PC-3 (cell line): Measurements from ENCODE around the gene TNP1. TPM values are rescaled to one million over a fixed set of nuclear protein-coding genes. Genes with fewer than 3 reads are reported as not detected.

Source experiments
- ATAC-seq: fragments of 200-7000 bp; cut with Tn5 transposase; 2 replicates; pipeline ENCODE4 v1.9.1; 2020; ENCODE audit warnings: mild to moderate bottlenecking, moderate library complexity
- BruUV-seq: library from RNA; stranded (reverse); fragments of 400-500 nt; replicated peaks from 2 replicates; lab custom pipeline; 2021; lab: Mats Ljungman, UMichigan
- CTCF ChIA-PET: fragments of 300-600 bp; sonication (Branson Sonifier 250); formaldehyde crosslinking; loops from one replicate; lab custom pipeline; 2022; ENCODE audit warnings: antibody characterized with exemption; lab: Charles Lee
- POLR2A ChIA-PET: fragments of 300-600 bp; sonication (Branson Sonifier 250); formaldehyde crosslinking; loops from one replicate; lab custom pipeline; 2022; ENCODE audit warnings: antibody characterized with exemption; ENCODE audit not compliant: unreplicated experiment; lab: Charles Lee
- DNase-seq: peaks from one replicate; pipeline ENCODE4 v3.0.0-alpha.2; 2015
- H2AFZ ChIP-seq: fragments of 300-600 bp; sonication (generic); 2 replicates; pipeline ENCODE4 v1.6.0; 2016; ENCODE audit warnings: antibody characterized with exemption, low read length
- H3F3A ChIP-seq: fragments of 300-600 bp; sonication (generic); one replicate; pipeline ENCODE4 v1.6.0; 2017; ENCODE audit warnings: antibody characterized with exemption, low read length, control low read depth, mild to moderate bottlenecking; ENCODE audit not compliant: unreplicated experiment
- H3K27ac ChIP-seq: fragments of 300-600 bp; sonication (generic); 2 replicates; pipeline ENCODE4 v1.5.1; 2016; ENCODE audit warnings: mild to moderate bottlenecking, low read length
- H3K27me3 ChIP-seq: fragments of 300-600 bp; sonication (generic); 2 replicates; pipeline ENCODE4 v1.6.1; 2016; ENCODE audit warnings: low read length, mixed read lengths
- H3K36me3 ChIP-seq: fragments of 300-600 bp; sonication (generic); 2 replicates; pipeline ENCODE4 v1.6.1; 2016; ENCODE audit warnings: low read depth, mixed run types, low read length, mixed read lengths
- H3K4me1 ChIP-seq: fragments of 300-600 bp; sonication (generic); 2 replicates; pipeline ENCODE4 v1.5.1; 2016; ENCODE audit warnings: low read length; ENCODE audit not compliant: insufficient read depth
- H3K4me2 ChIP-seq: fragments of 300-600 bp; sonication (generic); 2 replicates; pipeline ENCODE4 v1.6.0; 2016; ENCODE audit warnings: low read length
- H3K4me3 ChIP-seq: fragments of 300-600 bp; sonication (generic); 2 replicates; pipeline ENCODE4 v1.5.1; 2016; ENCODE audit warnings: mild to moderate bottlenecking, low read length, mixed read lengths
- H3K79me2 ChIP-seq: fragments of 300-600 bp; sonication (generic); 2 replicates; pipeline ENCODE4 v1.6.1; 2017; ENCODE audit warnings: low read length, mixed read lengths
- H3K9ac ChIP-seq: fragments of 300-600 bp; sonication (generic); 2 replicates; pipeline ENCODE4 v1.6.0; 2016; ENCODE audit warnings: mild to moderate bottlenecking, low read length
- H3K9me2 ChIP-seq: fragments of 300-600 bp; sonication (generic); replicated peaks from 2 replicates; pipeline ENCODE4 v1.6.1; 2016; ENCODE audit warnings: mixed run types, low read length, mixed read lengths
- H3K9me3 ChIP-seq: fragments of 300-600 bp; sonication (generic); 2 replicates; pipeline ENCODE4 v1.6.1; 2016; ENCODE audit warnings: low read length, mixed read lengths
- H4K20me1 ChIP-seq: fragments of 300-600 bp; sonication (generic); 2 replicates; pipeline ENCODE4 v1.6.1; 2016; ENCODE audit warnings: low read length, mixed read lengths
- EZH2 ChIP-seq: fragments of 300-600 bp; sonication (generic); IDR thresholded peaks from one replicate; pipeline ENCODE4 v1.6.1; 2017; ENCODE audit warnings: antibody characterized with exemption, mild to moderate bottlenecking, low read length; ENCODE audit not compliant: unreplicated experiment
- EZH2phosphoT487 ChIP-seq: fragments of 300-600 bp; sonication (generic); IDR thresholded peaks from 2 replicates; pipeline ENCODE4 v1.6.1; 2018; ENCODE audit warnings: mild to moderate bottlenecking, antibody characterized with exemption, low read length, borderline replicate concordance
- intact Hi-C: fragments of 100-400 bp; cut with micrococcal nuclease; formaldehyde crosslinking; loops from 2 replicates; pipeline ENCODE4 v1.9.0; 2023
- total RNA-seq: library from RNA; depleted of rRNA; stranded (reverse); fragments of >200 nt; gene quantifications from 2 replicates; pipeline ENCODE4 v1.2.3, GENCODE V29; 2014
- TF ChIP-seq, protein P1 (sequence below): fragments of 300-600 bp; sonication (generic); conservative IDR thresholded peaks from 2 replicates; pipeline ENCODE4 v1.5.1; 2017; ENCODE audit warnings: antibody characterized with exemption, low read depth, mild to moderate bottlenecking, low read length

Gene TNP1
- total RNA-seq, 1 experiment from 2014 or later: not detected

DNA sequence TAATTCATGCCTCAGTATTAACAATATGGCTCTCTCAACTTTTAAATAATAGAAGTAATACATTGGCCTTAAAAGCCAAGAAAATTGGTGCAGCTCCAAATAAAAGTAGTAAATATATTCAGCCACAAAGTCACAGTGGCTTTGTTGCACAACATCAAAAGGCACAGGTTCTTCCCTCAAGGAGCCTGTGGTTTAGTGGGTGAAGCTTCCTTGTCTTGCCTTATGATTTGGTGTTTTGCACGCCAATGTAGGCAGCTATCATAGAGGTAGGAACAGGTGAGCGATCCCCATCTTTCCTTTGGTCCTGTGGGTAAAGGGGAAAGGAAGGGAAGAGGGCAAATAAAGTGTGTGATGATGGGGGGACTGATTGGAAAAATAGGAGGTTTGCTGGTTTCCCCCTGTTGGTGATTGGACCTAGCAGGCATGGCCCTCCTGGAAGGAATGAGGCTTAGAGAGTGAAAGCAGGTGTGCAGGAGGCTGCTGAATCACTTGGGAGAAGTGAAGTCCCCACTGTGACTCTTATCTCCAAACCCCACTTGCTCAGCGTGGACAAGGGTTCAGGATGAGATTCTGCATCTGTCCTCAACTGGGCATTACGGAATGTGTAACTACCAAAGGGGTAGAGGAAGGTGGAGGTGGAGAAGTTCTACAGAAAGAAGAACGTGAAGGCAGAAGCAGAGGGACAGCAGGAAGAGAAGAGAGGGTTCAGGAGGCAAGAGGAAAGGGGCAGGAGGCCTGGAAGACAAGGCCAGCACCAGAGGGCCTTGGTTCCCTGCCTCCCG, 20.1 kb upstream of the TNP1 start:
- TF ChIP-seq EZH2 (no peak), EZH2phosphoT487 (no peak)
- TF ChIP-seq, protein P1, sequence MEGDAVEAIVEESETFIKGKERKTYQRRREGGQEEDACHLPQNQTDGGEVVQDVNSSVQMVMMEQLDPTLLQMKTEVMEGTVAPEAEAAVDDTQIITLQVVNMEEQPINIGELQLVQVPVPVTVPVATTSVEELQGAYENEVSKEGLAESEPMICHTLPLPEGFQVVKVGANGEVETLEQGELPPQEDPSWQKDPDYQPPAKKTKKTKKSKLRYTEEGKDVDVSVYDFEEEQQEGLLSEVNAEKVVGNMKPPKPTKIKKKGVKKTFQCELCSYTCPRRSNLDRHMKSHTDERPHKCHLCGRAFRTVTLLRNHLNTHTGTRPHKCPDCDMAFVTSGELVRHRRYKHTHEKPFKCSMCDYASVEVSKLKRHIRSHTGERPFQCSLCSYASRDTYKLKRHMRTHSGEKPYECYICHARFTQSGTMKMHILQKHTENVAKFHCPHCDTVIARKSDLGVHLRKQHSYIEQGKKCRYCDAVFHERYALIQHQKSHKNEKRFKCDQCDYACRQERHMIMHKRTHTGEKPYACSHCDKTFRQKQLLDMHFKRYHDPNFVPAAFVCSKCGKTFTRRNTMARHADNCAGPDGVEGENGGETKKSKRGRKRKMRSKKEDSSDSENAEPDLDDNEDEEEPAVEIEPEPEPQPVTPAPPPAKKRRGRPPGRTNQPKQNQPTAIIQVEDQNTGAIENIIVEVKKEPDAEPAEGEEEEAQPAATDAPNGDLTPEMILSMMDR: no peak
- no peak overlapping the region for H2AFZ ChIP-seq
- no TSS peak for BruUV-seq
- H3K4me1 ChIP-seq: no peaks in the 10 kb centered on the region
- H3K27ac ChIP-seq: no peak overlapping the region
- intact Hi-C loops: no loop called here
- CTCF ChIA-PET: no interaction called here
- no peaks in the 10 kb centered on the region for H4K20me1 ChIP-seq
- H3K9me3 ChIP-seq: no peaks in the 10 kb centered on the region
- no peak for ATAC-seq
- POLR2A ChIA-PET: no interaction called here
- no peak overlapping the region for H3K4me2 ChIP-seq
- H3K9ac ChIP-seq: no peak overlapping the region
- H3K4me3 ChIP-seq: no peak overlapping the region
- no peaks in the 10 kb centered on the region for H3F3A ChIP-seq
- no peaks in the 10 kb centered on the region for H3K9me2 ChIP-seq
- H3K79me2 ChIP-seq: no peaks in the 10 kb centered on the region
- no peaks in the 10 kb centered on the region for H3K27me3 ChIP-seq
- DNase-seq: no peak
- no peaks in the 10 kb centered on the region for H3K36me3 ChIP-seq

DNA sequence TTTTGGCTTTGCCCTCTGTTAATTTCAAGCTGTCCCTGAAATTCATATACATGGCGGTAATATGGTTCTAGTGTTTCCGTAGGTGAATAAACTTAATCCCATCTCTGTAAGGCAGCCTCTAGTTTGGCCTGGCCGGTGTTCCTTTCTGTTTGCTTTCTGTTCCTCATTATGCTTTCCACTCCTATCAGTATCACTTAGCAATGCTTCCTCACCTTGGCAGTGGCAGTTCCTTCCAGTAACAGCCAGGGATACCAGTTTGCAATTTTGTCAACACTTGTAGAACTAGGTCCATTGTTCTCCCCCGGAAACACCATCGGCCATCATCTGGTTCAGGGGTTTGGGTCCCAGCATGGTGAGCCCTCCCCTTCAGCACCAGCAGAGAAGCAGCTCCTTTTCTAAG, 18.2 kb upstream of the TNP1 start:
- TF ChIP-seq, protein P1: no peak
- TF ChIP-seq EZH2phosphoT487 (no peak), EZH2 (no peak)
- CTCF ChIA-PET: no interaction called here
- Histone ChIP-seq H3K36me3 (no peaks in the 10 kb centered on the region), H3K4me2 (no peak overlapping the region), H4K20me1 (no peaks in the 10 kb centered on the region), H3F3A (no peaks in the 10 kb centered on the region), H3K79me2 (no peaks in the 10 kb centered on the region), H3K9me3 (no peaks in the 10 kb centered on the region), H3K9ac (no peak overlapping the region), H3K4me1 (no peaks in the 10 kb centered on the region), H3K9me2 (no peaks in the 10 kb centered on the region), H2AFZ (no peak overlapping the region), H3K4me3 (no peak overlapping the region), H3K27ac (no peak overlapping the region), H3K27me3 (no peaks in the 10 kb centered on the region)
- ATAC-seq (no peak), DNase-seq (no peak)
- intact Hi-C loops: no loop called here
- BruUV-seq: no TSS peak
- POLR2A ChIA-PET: no interaction called here

DNA sequence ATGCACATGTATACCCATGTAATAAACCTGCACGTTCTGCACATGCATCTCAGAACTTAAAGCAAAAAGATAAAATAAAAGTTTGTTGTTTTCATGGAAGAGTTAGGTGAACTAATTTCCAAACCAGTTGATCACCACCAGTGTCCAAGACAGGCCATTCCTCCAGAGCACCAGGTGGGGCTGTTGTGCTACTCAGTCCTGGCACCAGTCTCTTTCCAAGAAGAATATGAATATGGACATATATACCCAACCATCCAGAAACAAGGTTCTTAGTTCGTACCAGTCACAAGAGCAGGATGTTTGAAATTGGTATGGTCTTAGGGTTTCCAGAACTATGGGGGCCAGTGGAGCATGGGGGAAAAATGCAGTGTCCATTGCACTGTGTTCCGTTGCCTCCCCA, 17.2 kb upstream of the TNP1 start:
- ChIA-PET CTCF (no interaction called here), POLR2A (no interaction called here)
- Histone ChIP-seq H3K27me3 (no peaks in the 10 kb centered on the region), H3K9ac (no peak overlapping the region), H3K79me2 (no peaks in the 10 kb centered on the region), H4K20me1 (no peaks in the 10 kb centered on the region), H3K9me2 (no peaks in the 10 kb centered on the region), H2AFZ (no peak overlapping the region), H3K4me2 (no peak overlapping the region), H3K36me3 (no peaks in the 10 kb centered on the region), H3K27ac (no peak overlapping the region), H3F3A (no peaks in the 10 kb centered on the region), H3K9me3 (no peaks in the 10 kb centered on the region), H3K4me1 (no peaks in the 10 kb centered on the region), H3K4me3 (no peak overlapping the region)
- TF ChIP-seq, protein P1: peak; percentile 49
- no peak for TF ChIP-seq EZH2phosphoT487
- BruUV-seq: no TSS peak
- DNase-seq (no peak), ATAC-seq (no peak)
- intact Hi-C loops: no loop called here
